HepG2 (cell line): Measurements from ENCODE around the gene DYNLT5.

Source experiments
- HDAC6 ChIP-seq: fragments of 200-600 bp; sonication (generic); IDR thresholded peaks from 2 replicates; pipeline ENCODE4 v1.7.0; 2017; ENCODE audit warnings: mild to moderate bottlenecking, antibody characterized with exemption, low read length, low read depth
- TRIM24 ChIP-seq: sonication (generic); formaldehyde crosslinking; IDR thresholded peaks from 2 replicates; pipeline ENCODE4 v1.8.0; 2022; ENCODE audit warnings: mild to moderate bottlenecking, missing genetic modification reagents

GRCh38 chr1:66791621-66792610, 39.7 kb downstream of the DYNLT5 start:
- TF ChIP-seq HDAC6 (no peak), TRIM24 (CRISPR knock-in tag) (no peak)
